HepG2 (cell line): ENCODE data around the gene GTF2A2. TPM values are rescaled to one million over a fixed set of nuclear protein-coding genes. Genes with fewer than 3 reads are reported as not detected.

ENCODE experiments used
- CERS6 ChIP-seq: sonication (generic); formaldehyde crosslinking; IDR thresholded peaks from 2 replicates; pipeline ENCODE4 v1.5.0; 2020; ENCODE audit warnings: missing genetic modification reagents
- ETV6 ChIP-seq: sonication (generic); formaldehyde crosslinking; conservative IDR thresholded peaks from 2 replicates; pipeline ENCODE4 v1.4.0; 2020; ENCODE audit warnings: missing genetic modification reagents
- FOXO1 ChIP-seq: sonication (generic); formaldehyde crosslinking; IDR thresholded peaks from 2 replicates; pipeline ENCODE4 v1.4.0; 2020; ENCODE audit warnings: missing genetic modification reagents
- ISX ChIP-seq: sonication (generic); formaldehyde crosslinking; conservative IDR thresholded peaks from 2 replicates; pipeline ENCODE4 v1.5.0; 2020; ENCODE audit warnings: missing genetic modification reagents
- MBD4 ChIP-seq: IDR thresholded peaks from 2 replicates; pipeline ENCODE4 v1.6.1; 2012; ENCODE audit warnings: low read length, inconsistent platforms, borderline replicate concordance
- NR2F1 ChIP-seq, 2 experiments: fragments of 450-650 bp in 1 of 2; formaldehyde crosslinking in 1 of 2; IDR thresholded peaks; 2 replicates each; pipeline versions ENCODE4 v1.5.0 to v1.6.1; 2016 to 2020; ENCODE audit warnings: mild to moderate bottlenecking in 1 of 2, missing compliant biosample characterization in 1 of 2, missing genetic modification reagents in 1 of 2, moderate library complexity in 1 of 2
- PAF1 ChIP-seq: IDR thresholded peaks from 2 replicates; pipeline ENCODE4 v1.6.1; 2016; ENCODE audit warnings: missing genetic modification reagents, missing compliant biosample characterization
- RFX5 ChIP-seq: IDR thresholded peaks from 2 replicates; pipeline ENCODE4 v1.6.1; 2011; ENCODE audit warnings: low read depth, low read length, improper control_type of control experiment
- SMAD3 ChIP-seq: sonication (generic); formaldehyde crosslinking; IDR thresholded peaks from 2 replicates; pipeline ENCODE4 v1.4.0; 2020; ENCODE audit warnings: missing genetic modification reagents
- SMARCC2 ChIP-seq: fragments of 450-650 bp; IDR thresholded peaks from 2 replicates; pipeline ENCODE4 v1.6.1; 2017; ENCODE audit warnings: antibody characterized with exemption, mild to moderate bottlenecking
- SMC3 ChIP-seq: IDR thresholded peaks from 2 replicates; pipeline ENCODE4 v1.6.1; 2011; ENCODE audit warnings: low read length, improper control_type of control experiment
- SSRP1 ChIP-seq: IDR thresholded peaks from 2 replicates; pipeline ENCODE4 v1.6.1; 2016; ENCODE audit warnings: control low read depth
- TBX2 ChIP-seq: sonication (generic); formaldehyde crosslinking; IDR thresholded peaks from 2 replicates; pipeline ENCODE4 v1.5.0; 2020; ENCODE audit warnings: missing genetic modification reagents, mild to moderate bottlenecking, borderline replicate concordance
- ZNF124 ChIP-seq: sonication (generic); formaldehyde crosslinking; IDR thresholded peaks from 2 replicates; pipeline ENCODE4 v1.4.0; 2020; ENCODE audit warnings: missing genetic modification reagents
- ZNF20 ChIP-seq: sonication (generic); formaldehyde crosslinking; IDR thresholded peaks from 2 replicates; pipeline ENCODE4 v1.4.0; 2020; ENCODE audit warnings: mild to moderate bottlenecking, moderate library complexity, missing genetic modification reagents
- ZNF253 ChIP-seq: sonication (generic); formaldehyde crosslinking; IDR thresholded peaks from 2 replicates; pipeline ENCODE4 v1.8.0; 2022; ENCODE audit warnings: mild to moderate bottlenecking, missing genetic modification reagents, borderline replicate concordance
- ZNF264 ChIP-seq: sonication (generic); formaldehyde crosslinking; IDR thresholded peaks from 2 replicates; pipeline ENCODE4 v1.4.0; 2020; ENCODE audit warnings: missing genetic modification reagents
- ZNF513 ChIP-seq: sonication (generic); formaldehyde crosslinking; conservative IDR thresholded peaks from 2 replicates; pipeline ENCODE4 v1.5.0; 2020; ENCODE audit warnings: missing genetic modification reagents
- ZNF564 ChIP-seq: sonication (generic); formaldehyde crosslinking; IDR thresholded peaks from 2 replicates; pipeline ENCODE4 v1.8.1; 2023; ENCODE audit warnings: mild to moderate bottlenecking, missing genetic modification reagents
- ZNF841 ChIP-seq: sonication (generic); formaldehyde crosslinking; IDR thresholded peaks from 2 replicates; pipeline ENCODE4 v1.8.1; 2023; ENCODE audit warnings: missing genetic modification reagents, borderline replicate concordance
- ZNF850 ChIP-seq: sonication (generic); formaldehyde crosslinking; conservative IDR thresholded peaks from 2 replicates; pipeline ENCODE4 v1.9.0; 2021; ENCODE audit warnings: mild to moderate bottlenecking, missing genetic modification reagents
- polyA plus RNA-seq, 8 experiments: library from polyadenylated mRNA; depleted of rRNA in 3 of 8; stranded (reverse) in 7 of 8; unstranded in 1 of 8; fragments of >200 nt; fragmentation: Illumina TruSeq in 4 of 8; extraction: Trizol in 4 of 8; gene quantifications; 2 replicates each; pipeline versions ENCODE4 v1.2.1 to v1.2.3, GENCODE V29; 2011 to 2016; ENCODE audit warnings: low read depth in 4 of 8, missing spikeins in 1 of 8, mixed read lengths in 1 of 8; ENCODE audit not compliant: insufficient read depth in 1 of 8
- total RNA-seq, 5 experiments: library from RNA; depleted of rRNA; stranded (reverse); fragments of >200 nt; fragmentation: Illumina TruSeq; extraction: Trizol; gene quantifications; 2 replicates each; pipeline ENCODE4 v1.2.3, GENCODE V29; 2016; ENCODE audit warnings: low read depth in 1 of 5
- TF ChIP-seq, protein P1 (sequence below): sonication (generic); formaldehyde crosslinking; IDR thresholded peaks from 2 replicates; pipeline ENCODE4 v1.4.0; 2020; ENCODE audit warnings: missing genetic modification reagents
- TF ChIP-seq, protein P2 (sequence below): IDR thresholded peaks from 2 replicates; pipeline ENCODE4 v1.6.1; 2016; ENCODE audit warnings: mild to moderate bottlenecking
- TF ChIP-seq, protein P3 (sequence below): sonication (generic); formaldehyde crosslinking; IDR thresholded peaks from 2 replicates; pipeline ENCODE4 v1.4.0; 2020; ENCODE audit warnings: missing genetic modification reagents
- TF ChIP-seq, protein P4 (sequence below): sonication (generic); formaldehyde crosslinking; IDR thresholded peaks from 2 replicates; pipeline ENCODE4 v1.4.0; 2020; ENCODE audit warnings: missing genetic modification reagents; ENCODE audit errors: not compliant biosample characterization

Gene GTF2A2
- total and polyA plus RNA-seq, 2 of the 13 experiments (the other 11 are each of a cell fraction or from before 2014, with no cell fraction given): 24.4 to 106 TPM

DNA sequence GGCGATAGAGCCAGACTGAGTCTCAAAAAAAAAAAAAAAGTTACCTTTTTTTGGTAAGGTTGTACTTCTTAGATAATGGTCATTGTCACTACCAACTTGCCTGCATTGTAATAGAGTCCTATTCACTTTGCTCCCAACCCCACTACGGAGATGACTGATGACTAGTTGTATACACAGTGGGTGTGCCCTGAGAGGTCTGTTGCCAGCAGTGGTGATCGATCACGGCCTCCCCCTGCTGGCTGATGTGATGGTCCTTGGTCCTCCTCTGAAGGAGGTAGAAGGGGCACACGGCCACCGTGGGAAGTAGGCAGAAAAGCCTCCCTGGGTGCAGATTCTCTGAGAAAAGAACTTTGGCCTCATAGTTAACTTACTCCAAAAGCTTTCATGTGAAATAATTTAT is 35.0 kb downstream of the GTF2A2 start (continued):
- TF ChIP-seq, protein P1, sequence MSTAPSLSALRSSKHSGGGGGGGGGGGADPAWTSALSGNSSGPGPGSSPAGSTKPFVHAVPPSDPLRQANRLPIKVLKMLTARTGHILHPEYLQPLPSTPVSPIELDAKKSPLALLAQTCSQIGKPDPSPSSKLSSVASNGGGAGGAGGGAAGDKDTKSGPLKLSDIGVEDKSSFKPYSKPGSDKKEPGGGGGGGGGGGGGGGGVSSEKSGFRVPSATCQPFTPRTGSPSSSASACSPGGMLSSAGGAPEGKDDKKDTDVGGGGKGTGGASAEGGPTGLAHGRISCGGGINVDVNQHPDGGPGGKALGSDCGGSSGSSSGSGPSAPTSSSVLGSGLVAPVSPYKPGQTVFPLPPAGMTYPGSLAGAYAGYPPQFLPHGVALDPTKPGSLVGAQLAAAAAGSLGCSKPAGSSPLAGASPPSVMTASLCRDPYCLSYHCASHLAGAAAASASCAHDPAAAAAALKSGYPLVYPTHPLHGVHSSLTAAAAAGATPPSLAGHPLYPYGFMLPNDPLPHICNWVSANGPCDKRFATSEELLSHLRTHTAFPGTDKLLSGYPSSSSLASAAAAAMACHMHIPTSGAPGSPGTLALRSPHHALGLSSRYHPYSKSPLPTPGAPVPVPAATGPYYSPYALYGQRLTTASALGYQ (CRISPR knock-in tag): no peak
- TF ChIP-seq SSRP1 (CRISPR knock-in tag): no peak
- peak; percentile 94 for TF ChIP-seq SMC3
- 0 out of 2 replicates have a peak, but pooled peaks have one; percentile 42 for TF ChIP-seq SMAD3 (CRISPR knock-in tag)
- TF ChIP-seq ZNF841 (CRISPR knock-in tag): no peak
- TF ChIP-seq ISX (CRISPR knock-in tag): no peak
- no peak for TF ChIP-seq NR2F1 (CRISPR knock-in tag; IDR thresholded peaks at IDR 0.05)
- TF ChIP-seq, protein P2, sequence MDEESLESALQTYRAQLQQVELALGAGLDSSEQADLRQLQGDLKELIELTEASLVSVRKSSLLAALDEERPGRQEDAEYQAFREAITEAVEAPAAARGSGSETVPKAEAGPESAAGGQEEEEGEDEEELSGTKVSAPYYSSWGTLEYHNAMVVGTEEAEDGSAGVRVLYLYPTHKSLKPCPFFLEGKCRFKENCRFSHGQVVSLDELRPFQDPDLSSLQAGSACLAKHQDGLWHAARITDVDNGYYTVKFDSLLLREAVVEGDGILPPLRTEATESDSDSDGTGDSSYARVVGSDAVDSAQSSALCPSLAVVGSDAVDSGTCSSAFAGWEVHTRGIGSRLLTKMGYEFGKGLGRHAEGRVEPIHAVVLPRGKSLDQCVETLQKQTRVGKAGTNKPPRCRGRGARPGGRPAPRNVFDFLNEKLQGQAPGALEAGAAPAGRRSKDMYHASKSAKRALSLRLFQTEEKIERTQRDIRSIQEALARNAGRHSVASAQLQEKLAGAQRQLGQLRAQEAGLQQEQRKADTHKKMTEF (CRISPR knock-in tag): no peak
- no peak for TF ChIP-seq ZNF124 (CRISPR knock-in tag)
- no peak for TF ChIP-seq ZNF513 (CRISPR knock-in tag)
- no peak for TF ChIP-seq RFX5
- TF ChIP-seq ETV6 (CRISPR knock-in tag): no peak
- TF ChIP-seq ZNF20 (CRISPR knock-in tag): no peak
- no peak for TF ChIP-seq ZNF564 (CRISPR knock-in tag)
- TF ChIP-seq PAF1: no peak
- no peak for TF ChIP-seq ZNF264
- TF ChIP-seq MBD4: no peak
- no peak for TF ChIP-seq SMARCC2
- 0 out of 2 replicates have a peak, but pooled peaks have one; percentile 27 for TF ChIP-seq FOXO1 (CRISPR knock-in tag)
- no peak for TF ChIP-seq CERS6 (CRISPR knock-in tag)
- TF ChIP-seq, protein P3, sequence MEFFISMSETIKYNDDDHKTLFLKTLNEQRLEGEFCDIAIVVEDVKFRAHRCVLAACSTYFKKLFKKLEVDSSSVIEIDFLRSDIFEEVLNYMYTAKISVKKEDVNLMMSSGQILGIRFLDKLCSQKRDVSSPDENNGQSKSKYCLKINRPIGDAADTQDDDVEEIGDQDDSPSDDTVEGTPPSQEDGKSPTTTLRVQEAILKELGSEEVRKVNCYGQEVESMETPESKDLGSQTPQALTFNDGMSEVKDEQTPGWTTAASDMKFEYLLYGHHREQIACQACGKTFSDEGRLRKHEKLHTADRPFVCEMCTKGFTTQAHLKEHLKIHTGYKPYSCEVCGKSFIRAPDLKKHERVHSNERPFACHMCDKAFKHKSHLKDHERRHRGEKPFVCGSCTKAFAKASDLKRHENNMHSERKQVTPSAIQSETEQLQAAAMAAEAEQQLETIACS (CRISPR knock-in tag): no peak
- no peak for TF ChIP-seq ZNF253
- TF ChIP-seq, protein P4, sequence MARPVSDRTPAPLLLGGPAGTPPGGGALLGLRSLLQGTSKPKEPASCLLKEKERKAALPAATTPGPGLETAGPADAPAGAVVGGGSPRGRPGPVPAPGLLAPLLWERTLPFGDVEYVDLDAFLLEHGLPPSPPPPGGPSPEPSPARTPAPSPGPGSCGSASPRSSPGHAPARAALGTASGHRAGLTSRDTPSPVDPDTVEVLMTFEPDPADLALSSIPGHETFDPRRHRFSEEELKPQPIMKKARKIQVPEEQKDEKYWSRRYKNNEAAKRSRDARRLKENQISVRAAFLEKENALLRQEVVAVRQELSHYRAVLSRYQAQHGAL: no peak
- no peak for TF ChIP-seq ZNF850
- TF ChIP-seq TBX2: no peak
